Measurements from ENCODE around the gene RCOR1. TPM values are rescaled to one million over a fixed set of nuclear protein-coding genes. Genes with fewer than 3 reads are reported as not detected.

The RCOR1 gene
- total and polyA plus RNA-seq, 2 donors from 2014 or later, result 4.9 to 17.9 TPM

- Histone ChIP-seq H3K27ac (ENCODE audit: low read depth in 2 of 2, low read length in 2 of 2) (no peak overlapping the region), H3K9me3 (ENCODE audit: control insufficient read depth in 2 of 3, insufficient read depth in 1 of 3, low read length in 3 of 3) (no peaks in the 10 kb centered on the region), H3K27me3 (ENCODE audit: control insufficient read depth, insufficient read depth, low read length) (no peaks in the 10 kb centered on the region), H3K9ac (ENCODE audit: low read length in 3 of 3) (no peak overlapping the region), H3K36me3 (ENCODE audit: control insufficient read depth in 2 of 3, insufficient read depth in 3 of 3, low read length in 3 of 3) (no peaks in the 10 kb centered on the region), H3K4me3 (ENCODE audit: low read length in 3 of 3) (no peak overlapping the region), H3K4me1 (ENCODE audit: control insufficient read depth in 2 of 3, insufficient read depth in 2 of 3, low read depth in 1 of 3, low read length in 3 of 3) (no peaks in the 10 kb centered on the region)
- intact Hi-C loops (cut with DNase I), result no loop called here
- FAIRE-seq, result no peak
- no peak for TF ChIP-seq CTCF (IDR thresholded peaks at IDR 0.05; ENCODE audit: borderline replicate concordance, extremely low read depth, insufficient read depth)
- DNase-seq, result no peak
Measured at GRCh38 chr14:102663440-102663839, 71.0 kb downstream of the RCOR1 start.

GRCh38 chr14:102665621-102666020 lies 73.2 kb downstream of the RCOR1 start:
- intact Hi-C loops (cut with DNase I), result no loop called here
- no peak overlapping the region for H3K4me3 ChIP-seq (ENCODE audit: low read length in 3 of 3)
- FAIRE-seq (no peak), DNase-seq (no peak)
- H3K4me1 ChIP-seq (ENCODE audit: control insufficient read depth in 2 of 3, insufficient read depth in 2 of 3, low read depth in 1 of 3, low read length in 3 of 3), result no peaks in the 10 kb centered on the region
- H3K27ac ChIP-seq (ENCODE audit: low read depth in 2 of 2, low read length in 2 of 2), result no peak overlapping the region
- H3K27me3 ChIP-seq (ENCODE audit: control insufficient read depth, insufficient read depth, low read length), result no peaks in the 10 kb centered on the region
- TF ChIP-seq CTCF (IDR thresholded peaks at IDR 0.05; ENCODE audit: borderline replicate concordance, extremely low read depth, insufficient read depth), result no peak
- H3K9ac ChIP-seq (ENCODE audit: low read length in 3 of 3), result no peak overlapping the region
- H3K9me3 ChIP-seq (ENCODE audit: control insufficient read depth in 2 of 3, insufficient read depth in 1 of 3, low read length in 3 of 3), result no peaks in the 10 kb centered on the region
- no peaks in the 10 kb centered on the region for H3K36me3 ChIP-seq (ENCODE audit: control insufficient read depth in 2 of 3, insufficient read depth in 3 of 3, low read length in 3 of 3)

- H3K36me3 ChIP-seq (ENCODE audit: control insufficient read depth in 2 of 3, insufficient read depth in 3 of 3, low read length in 3 of 3), result no peaks in the 10 kb centered on the region
- no peaks in the 10 kb centered on the region for H3K27me3 ChIP-seq (ENCODE audit: control insufficient read depth, insufficient read depth, low read length)
- no peak overlapping the region for H3K27ac ChIP-seq (ENCODE audit: low read depth in 2 of 2, low read length in 2 of 2)
- DNase-seq (no peak), FAIRE-seq (no peak)
- H3K4me3 ChIP-seq (ENCODE audit: low read length in 3 of 3), result no peak overlapping the region
- no peak for TF ChIP-seq CTCF (IDR thresholded peaks at IDR 0.05; ENCODE audit: borderline replicate concordance, extremely low read depth, insufficient read depth)
- H3K4me1 ChIP-seq (ENCODE audit: control insufficient read depth in 2 of 3, insufficient read depth in 2 of 3, low read depth in 1 of 3, low read length in 3 of 3), result no peaks in the 10 kb centered on the region
- H3K9me3 ChIP-seq (ENCODE audit: control insufficient read depth in 2 of 3, insufficient read depth in 1 of 3, low read length in 3 of 3), result no peaks in the 10 kb centered on the region
- intact Hi-C loops (cut with DNase I), result no loop called here
- H3K9ac ChIP-seq (ENCODE audit: low read length in 3 of 3), result no peak overlapping the region
Measured at GRCh38 chr14:102666635-102667034, 74.2 kb downstream of the RCOR1 start.

- no peak for DNase-seq
- no peak overlapping the region for H3K4me3 ChIP-seq (ENCODE audit: low read length in 3 of 3)
- H3K27me3 ChIP-seq (ENCODE audit: control insufficient read depth, insufficient read depth, low read length), result no peaks in the 10 kb centered on the region
- no peak overlapping the region for H3K27ac ChIP-seq (ENCODE audit: low read depth in 2 of 2, low read length in 2 of 2)
- intact Hi-C loops (cut with DNase I), result no loop called here
- no peaks in the 10 kb centered on the region for H3K9me3 ChIP-seq (ENCODE audit: control insufficient read depth in 2 of 3, insufficient read depth in 1 of 3, low read length in 3 of 3)
- no peak for FAIRE-seq
- H3K4me1 ChIP-seq (ENCODE audit: control insufficient read depth in 2 of 3, insufficient read depth in 2 of 3, low read depth in 1 of 3, low read length in 3 of 3), result no peaks in the 10 kb centered on the region
- H3K9ac ChIP-seq (ENCODE audit: low read length in 3 of 3), result no peak overlapping the region
- no peak for TF ChIP-seq CTCF (IDR thresholded peaks at IDR 0.05; ENCODE audit: borderline replicate concordance, extremely low read depth, insufficient read depth)
- no peaks in the 10 kb centered on the region for H3K36me3 ChIP-seq (ENCODE audit: control insufficient read depth in 2 of 3, insufficient read depth in 3 of 3, low read length in 3 of 3)
Measured at GRCh38 chr14:102667703-102668102, 75.3 kb downstream of the RCOR1 start.

Measured in kidney (tissue), 14 donors.